Tibial nerve (tissue), 4 donors: ENCODE results near the gene IRX3. TPM values are rescaled to one million over a fixed set of nuclear protein-coding genes. Genes with fewer than 3 reads are reported as not detected.

ENCODE experiments used
- DNase-seq, 2 donors: peaks; one replicate each; pipeline ENCODE4 v3.0.0-alpha.2; 2019; ENCODE audit warnings: low spot score in 2 of 2
- H3K27ac ChIP-seq, 4 donors: fragments of 200-600 bp; sonication (generic) in 3 of 4; one replicate each; pipeline ENCODE4 v1.5.1; 2017 to 2019; ENCODE audit warnings: mild to moderate bottlenecking in 1 of 4
- H3K27me3 ChIP-seq, 2 donors: fragments of 200-600 bp; sonication (generic) in 1 of 2; one replicate each; pipeline versions ENCODE4 v1.5.1 to v1.6.0; 2017 to 2019
- H3K36me3 ChIP-seq, 3 donors: fragments of 200-600 bp; sonication (generic); one replicate each; pipeline ENCODE4 v1.5.1; 2018 to 2019
- H3K4me1 ChIP-seq, 4 donors: fragments of 200-600 bp; sonication (generic) in 3 of 4; one replicate each; pipeline ENCODE4 v1.5.1; 2017 to 2019
- H3K4me3 ChIP-seq, 4 donors: fragments of 200-600 bp; sonication (generic) in 3 of 4; one replicate each; pipeline ENCODE4 v1.5.1; 2017 to 2019; ENCODE audit warnings: mild to moderate bottlenecking in 1 of 4, moderate library complexity in 1 of 4
- H3K9me3 ChIP-seq, 4 donors: fragments of 200-600 bp; sonication (generic) in 3 of 4; one replicate each; pipeline ENCODE4 v1.5.1; 2017 to 2019
- CTCF ChIP-seq, 5 experiments: fragments of 200-600 bp in 3 of 5; fragments of 450-650 bp in 2 of 5; sonication (generic) in 3 of 5; IDR thresholded peaks; one replicate each; pipeline ENCODE4 v1.5.1; 2016 to 2019; ENCODE audit warnings: antibody characterized with exemption in 5 of 5, mild to moderate bottlenecking in 3 of 5, moderate library complexity in 2 of 5
- EP300 ChIP-seq, 2 donors: sonication (generic); formaldehyde crosslinking; IDR thresholded peaks; one replicate each; pipeline ENCODE4 v1.6.1; 2017; ENCODE audit warnings: antibody characterized with exemption in 2 of 2, mild to moderate bottlenecking in 1 of 2
- POLR2A ChIP-seq, 2 donors: fragments of 450-650 bp; IDR thresholded peaks; one replicate each; pipeline ENCODE4 v1.6.1; 2017; ENCODE audit warnings: antibody characterized with exemption in 2 of 2, mild to moderate bottlenecking in 2 of 2, moderate library complexity in 2 of 2
- WGBS, 2 donors: methylation state at CpG; one replicate each; pipeline ENCODE4 v1.1.5; 2018; 5-methylcytosine and 5-hydroxymethylcytosine counted together
- total RNA-seq, 4 donors: library from RNA; depleted of rRNA; stranded (reverse); fragments of >200 nt; gene quantifications; one replicate each; pipeline ENCODE4 v1.1.0, GENCODE V29; 2016

The IRX3 gene
- total RNA-seq, 4 donors from 2014 or later: 1.3 to 10.5 (median 2.0) TPM

GRCh38 chr16:54284319-54284930 is 2.2 kb downstream of the IRX3 start:
- peak overlapping the region in 2 of 4 donors; percentile 11 to 54 for H3K4me3 ChIP-seq
- TF ChIP-seq POLR2A (IDR thresholded peaks at IDR 0.05) (no peak), CTCF (IDR thresholded peaks at IDR 0.05) (no peak), EP300 (IDR thresholded peaks at IDR 0.05) (no peak)
- peaks cover 0 to 67% (median 10%) of the 10 kb centered on the region in 4 donors for H3K4me1 ChIP-seq
- WGBS, 2 donors: 2 to 8% methylated on average over 10 to 22 of the region's 73 CpGs
- H3K9me3 ChIP-seq: no peaks in the 10 kb centered on the region
- H3K36me3 ChIP-seq: no peaks in the 10 kb centered on the region
- peaks cover 3 to 84% of the 10 kb centered on the region in 2 donors for H3K27me3 ChIP-seq
- no peak for DNase-seq
- H3K27ac ChIP-seq: no peak overlapping the region

GRCh38 chr16:54283725-54284318 is 2.8 kb downstream of the IRX3 start:
- TF ChIP-seq CTCF (IDR thresholded peaks at IDR 0.05) (no peak), EP300 (IDR thresholded peaks at IDR 0.05) (no peak), POLR2A (IDR thresholded peaks at IDR 0.05) (no peak)
- 10 to 17% methylated on average over 30 to 31 of the region's 31 CpGs for WGBS, 2 donors
- peaks cover 3 to 78% of the 10 kb centered on the region in 2 donors for H3K27me3 ChIP-seq
- no peak for DNase-seq
- H3K4me3 ChIP-seq: peak overlapping the region in 1 of 4 donors; percentile 54
- H3K27ac ChIP-seq: no peak overlapping the region
- H3K36me3 ChIP-seq: no peaks in the 10 kb centered on the region
- no peaks in the 10 kb centered on the region for H3K9me3 ChIP-seq
- peaks cover 0 to 67% (median 10%) of the 10 kb centered on the region in 4 donors for H3K4me1 ChIP-seq

DNA sequence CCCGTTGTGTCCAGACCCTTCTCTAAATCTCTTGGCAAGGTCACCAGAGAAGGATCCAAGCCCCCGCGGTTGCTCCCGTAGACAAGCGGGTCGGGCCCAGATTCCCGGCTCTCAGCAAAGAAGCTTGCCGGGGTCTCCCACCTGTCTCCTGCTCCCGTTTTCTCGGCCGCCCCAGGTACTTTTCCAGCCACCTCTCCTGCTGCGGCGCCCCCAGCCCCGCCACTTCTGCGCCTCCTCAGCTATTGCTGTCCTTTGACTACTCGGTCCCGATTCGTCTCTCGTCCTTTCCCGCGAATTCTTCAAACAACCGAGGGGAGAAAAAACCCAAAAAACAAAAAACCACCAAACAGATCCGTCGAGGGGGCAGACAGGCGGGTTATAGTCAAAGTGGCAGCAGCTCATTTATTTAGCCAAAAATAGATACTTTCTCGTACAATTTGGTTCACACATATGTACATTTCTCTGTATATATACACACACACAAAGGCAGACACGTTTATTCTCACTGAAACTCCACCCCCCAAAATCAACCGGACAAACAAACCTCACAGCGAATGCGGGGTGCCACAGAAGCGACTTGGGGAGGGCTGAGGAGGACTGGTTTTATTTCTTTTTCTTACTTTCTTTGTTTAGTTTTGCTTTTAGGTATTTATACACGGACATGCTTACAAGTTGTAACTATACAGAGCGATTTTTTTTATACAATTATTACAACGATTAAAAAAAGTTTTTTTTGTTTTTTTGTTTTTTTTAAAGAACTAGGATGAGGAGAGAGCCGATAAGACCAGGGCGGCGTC is 3.5 kb downstream of the IRX3 start:
- Histone ChIP-seq H3K4me1 (peaks cover 0 to 66% (median 10%) of the 10 kb centered on the region in 4 donors), H3K27ac (no peak overlapping the region), H3K4me3 (no peak overlapping the region), H3K36me3 (no peaks in the 10 kb centered on the region), H3K27me3 (peaks cover 3 to 71% of the 10 kb centered on the region in 2 donors), H3K9me3 (no peaks in the 10 kb centered on the region)
- WGBS, 2 donors: 11 to 16% methylated on average over 37 of the region's 37 CpGs
- TF ChIP-seq EP300 (IDR thresholded peaks at IDR 0.05) (peak in 1 of 2 donors; percentile 14), POLR2A (IDR thresholded peaks at IDR 0.05) (no peak), CTCF (IDR thresholded peaks at IDR 0.05) (no peak)
- no peak for DNase-seq

DNA sequence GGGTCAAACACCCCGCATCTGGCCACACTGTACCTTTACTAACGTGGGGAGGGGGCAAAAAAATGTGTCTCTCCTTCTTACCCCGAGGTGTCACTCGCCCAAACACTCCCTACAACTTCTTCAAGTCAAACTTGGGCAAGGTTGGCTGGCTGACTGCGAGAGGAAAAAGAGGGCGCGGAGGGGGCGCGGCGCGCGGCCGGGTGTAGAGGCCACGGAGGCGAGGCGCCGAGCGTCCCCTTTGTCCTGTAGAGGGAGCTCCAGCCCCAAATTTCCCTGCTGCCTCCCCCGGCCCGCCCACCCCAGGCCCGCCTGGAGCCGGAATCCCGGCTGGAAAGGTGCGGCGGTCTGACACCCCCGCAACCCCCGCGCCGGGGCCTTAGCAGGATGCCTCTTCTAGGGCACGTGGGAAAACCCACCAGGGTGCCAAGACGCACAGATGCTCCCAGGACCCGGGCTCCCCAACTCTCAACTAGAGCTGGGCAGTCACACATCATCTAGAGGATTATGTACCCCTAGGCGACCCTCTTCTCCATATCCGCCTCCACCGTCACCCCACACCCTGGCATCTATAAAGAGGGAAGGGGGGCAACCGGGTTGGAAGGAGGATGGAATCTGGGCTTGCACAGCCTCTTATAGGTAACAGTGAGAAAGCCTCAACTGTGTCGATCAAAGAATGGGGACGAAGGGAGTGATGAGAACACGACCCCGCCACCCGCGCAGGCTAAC is 4.2 kb downstream of the IRX3 start:
- Histone ChIP-seq H3K4me1 (peaks cover 0 to 58% (median 8%) of the 10 kb centered on the region in 4 donors), H3K4me3 (peak overlapping the region in 1 of 4 donors; percentile 4), H3K36me3 (no peaks in the 10 kb centered on the region), H3K9me3 (no peaks in the 10 kb centered on the region), H3K27me3 (peaks cover 3 to 64% of the 10 kb centered on the region in 2 donors), H3K27ac (no peak overlapping the region)
- 4 to 9% methylated on average over 36 to 42 of the region's 42 CpGs for WGBS, 2 donors
- DNase-seq: no peak
- TF ChIP-seq EP300 (IDR thresholded peaks at IDR 0.05) (no peak), CTCF (IDR thresholded peaks at IDR 0.05) (peak in 4 of 5 experiments; percentile 3 to 35 (median 30)), POLR2A (IDR thresholded peaks at IDR 0.05) (no peak)
